Activated T-helper 9 cell treated with anti-CD3 and anti-CD28 coated beads, Interleukin-2, amount 50 U/mL, for 16 hours (primary cell): ENCODE measurements around the gene ASB10.

Experiments used
- DNase-seq: peaks from one replicate; pipeline ENCODE4 v3.0.0-alpha.2; 2020; ENCODE audit warnings: low read depth

The ASB10 gene, protein sequence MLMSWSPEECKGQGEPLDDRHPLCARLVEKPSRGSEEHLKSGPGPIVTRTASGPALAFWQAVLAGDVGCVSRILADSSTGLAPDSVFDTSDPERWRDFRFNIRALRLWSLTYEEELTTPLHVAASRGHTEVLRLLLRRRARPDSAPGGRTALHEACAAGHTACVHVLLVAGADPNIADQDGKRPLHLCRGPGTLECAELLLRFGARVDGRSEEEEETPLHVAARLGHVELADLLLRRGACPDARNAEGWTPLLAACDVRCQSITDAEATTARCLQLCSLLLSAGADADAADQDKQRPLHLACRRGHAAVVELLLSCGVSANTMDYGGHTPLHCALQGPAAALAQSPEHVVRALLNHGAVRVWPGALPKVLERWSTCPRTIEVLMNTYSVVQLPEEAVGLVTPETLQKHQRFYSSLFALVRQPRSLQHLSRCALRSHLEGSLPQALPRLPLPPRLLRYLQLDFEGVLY

GRCh38 chr7:151186640-151187408, at the start of gene ASB10:
ASB10 (minus strand) TSS chr7:151187250; CDS start chr7:151187130, 120 bp downstream.
- no peak for DNase-seq

GRCh38 chr7:151236406-151236805, 49.4 kb upstream of the ASB10 start:
- DNase-seq = no peak

DNA sequence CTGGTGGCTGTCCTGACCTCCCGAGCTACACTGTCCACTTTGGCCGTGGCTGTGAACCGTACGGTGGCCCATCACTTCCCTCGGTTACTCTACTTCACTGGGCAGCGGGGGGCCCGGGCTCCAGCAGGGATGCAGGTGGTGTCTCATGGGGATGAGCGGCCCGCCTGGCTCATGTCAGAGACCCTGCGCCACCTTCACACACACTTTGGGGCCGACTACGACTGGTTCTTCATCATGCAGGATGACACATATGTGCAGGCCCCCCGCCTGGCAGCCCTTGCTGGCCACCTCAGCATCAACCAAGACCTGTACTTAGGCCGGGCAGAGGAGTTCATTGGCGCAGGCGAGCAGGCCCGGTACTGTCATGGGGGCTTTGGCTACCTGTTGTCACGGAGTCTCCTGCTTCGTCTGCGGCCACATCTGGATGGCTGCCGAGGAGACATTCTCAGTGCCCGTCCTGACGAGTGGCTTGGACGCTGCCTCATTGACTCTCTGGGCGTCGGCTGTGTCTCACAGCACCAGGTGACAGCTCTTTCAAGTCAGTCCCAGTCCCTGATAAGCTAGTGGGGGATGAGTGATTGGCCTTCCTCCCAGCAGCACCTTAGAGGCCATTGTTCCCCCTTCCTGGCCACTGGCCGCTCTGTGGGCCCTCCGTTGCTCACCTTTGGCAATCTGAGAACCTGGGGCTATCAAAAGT, 48.2 kb upstream of the ASB10 start:
- DNase-seq = no peak

GRCh38 chr7:151233804-151234203, 46.8 kb upstream of the ASB10 start:
- no peak for DNase-seq

DNA sequence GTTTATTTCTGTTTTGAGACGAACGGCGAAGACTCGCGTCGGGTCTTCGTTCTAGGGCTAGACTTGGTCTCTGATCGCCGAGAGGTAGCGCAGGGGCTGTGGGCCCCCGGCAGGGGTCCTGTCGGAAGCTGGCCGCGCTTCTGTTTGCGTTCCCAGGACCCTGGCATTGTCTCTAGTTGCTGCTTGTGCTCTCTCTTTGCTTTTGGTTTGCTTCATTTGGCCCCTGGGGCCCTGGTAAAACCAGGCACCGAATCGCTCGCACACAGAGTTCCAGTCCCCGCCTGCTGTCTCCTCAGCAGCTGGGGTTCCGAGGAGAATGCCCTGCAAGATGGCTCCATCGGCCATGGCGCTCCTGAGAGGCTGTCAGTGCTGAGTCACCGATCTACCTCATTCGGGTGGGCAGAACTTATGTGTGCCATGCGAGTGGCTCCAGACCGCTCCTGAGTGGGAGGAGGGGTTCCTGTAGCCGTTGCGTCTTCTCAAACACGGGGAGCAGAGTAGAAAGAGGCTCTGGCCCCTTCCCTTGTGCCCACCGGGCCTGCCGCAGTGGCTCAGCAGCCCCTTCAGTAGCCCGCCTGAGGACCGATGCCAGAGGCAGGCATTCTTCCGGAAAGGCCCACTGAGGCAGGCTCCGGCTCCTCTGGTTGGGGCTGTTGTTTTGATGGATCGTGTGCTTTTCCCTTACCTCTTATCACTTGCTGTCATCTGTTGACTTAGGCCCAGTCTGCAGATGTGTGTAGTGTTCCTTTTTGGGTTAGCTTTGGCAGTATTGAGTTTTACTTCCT, 46.1 kb upstream of the ASB10 start:
- peak; percentile 67 for DNase-seq

- peak; percentile 86 for DNase-seq
Observed at GRCh38 chr7:151232091-151232916, 45.3 kb upstream of the ASB10 start, which contains the start of gene CHPF2. CHPF2 (plus strand) TSS chr7:151232483; CDS start chr7:151234012, 1,529 bp downstream.

DNA sequence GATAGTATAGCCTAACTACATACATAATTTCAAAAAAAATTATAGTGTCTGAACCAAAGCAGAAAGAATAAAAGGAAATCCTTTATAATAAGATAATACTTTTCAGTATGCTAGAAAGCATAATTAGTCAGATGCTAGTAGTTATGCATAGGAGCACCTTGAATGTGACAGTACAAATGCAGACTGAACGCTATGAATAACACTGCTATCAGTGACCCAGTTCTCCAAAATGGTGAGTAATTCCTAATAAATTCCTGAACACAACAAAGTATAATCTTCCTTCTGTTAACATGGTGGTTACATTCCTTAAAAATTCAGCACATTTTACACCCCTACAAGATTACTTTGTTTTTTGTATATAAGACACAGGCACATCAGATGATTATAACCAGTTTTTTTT, 44.0 kb upstream of the ASB10 start:
- no peak for DNase-seq

DNA sequence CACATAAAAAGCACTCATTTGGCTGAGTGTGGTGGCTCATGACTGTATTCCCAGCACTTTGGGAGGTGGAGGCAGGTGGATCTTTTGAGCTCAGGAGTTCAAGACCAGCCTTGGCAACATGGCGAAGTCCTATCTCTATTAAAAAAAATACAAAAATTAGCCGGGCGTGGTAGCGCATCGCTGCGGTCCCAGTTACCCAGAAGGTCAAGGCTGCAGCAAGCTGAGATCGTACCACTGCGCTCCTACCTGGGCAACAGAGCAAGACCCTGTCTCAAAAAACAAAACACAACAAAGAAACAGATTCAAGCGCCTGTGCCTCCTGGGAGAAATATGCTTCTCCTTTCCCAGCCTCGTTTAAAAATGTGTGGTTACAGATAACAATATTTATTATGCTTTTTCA, 42.2 kb upstream of the ASB10 start:
- no peak for DNase-seq

DNA sequence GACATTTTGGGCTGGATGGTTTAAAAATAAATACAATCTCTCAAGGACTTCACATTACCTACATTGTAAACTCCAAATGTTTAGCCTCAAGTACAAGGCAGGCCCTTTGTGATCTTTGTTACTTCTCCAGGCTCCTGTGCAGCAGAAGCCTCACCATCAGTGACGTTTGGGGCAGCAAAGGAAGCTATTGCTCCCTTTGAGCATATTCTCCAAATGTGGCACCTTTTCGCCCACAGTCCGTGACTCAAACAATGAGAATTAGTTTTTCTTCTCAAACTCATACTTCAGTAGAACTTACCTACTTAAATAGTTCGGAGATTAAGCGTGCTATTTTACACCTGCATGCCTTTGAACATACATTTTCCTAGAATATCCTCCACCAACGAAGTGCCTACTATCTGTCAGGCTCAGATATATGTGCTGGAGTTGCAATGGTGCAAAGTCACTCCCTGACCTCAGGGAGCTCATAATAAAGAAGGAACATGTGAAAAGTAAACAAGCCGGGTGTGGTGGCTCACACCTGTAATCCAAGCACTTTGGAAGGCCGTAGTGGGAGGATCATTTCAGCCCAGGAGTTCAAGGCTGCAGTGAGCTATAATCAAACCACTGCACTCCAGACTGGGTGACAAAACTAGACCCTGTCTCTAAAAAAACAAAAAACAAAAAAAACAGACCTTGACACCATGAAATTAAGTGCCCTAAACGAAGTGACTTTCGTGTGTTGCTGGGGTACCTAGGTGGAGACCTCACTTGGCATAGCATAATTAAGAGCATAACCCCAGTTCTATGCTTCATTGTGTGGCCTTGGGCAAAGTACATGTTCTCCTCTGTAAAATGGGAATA, 41.2 kb upstream of the ASB10 start:
- DNase-seq = no peak

GRCh38 chr7:151226875-151227782, 40.1 kb upstream of the ASB10 start, which contains the start of gene ABCF2:
ABCF2 (minus strand) TSS chr7:151227205; CDS start chr7:151226458, 747 bp downstream.
- peak; percentile 97 for DNase-seq

GRCh38 chr7:151226560-151226874, 39.5 kb upstream of the ASB10 start:
- no peak for DNase-seq

DNA sequence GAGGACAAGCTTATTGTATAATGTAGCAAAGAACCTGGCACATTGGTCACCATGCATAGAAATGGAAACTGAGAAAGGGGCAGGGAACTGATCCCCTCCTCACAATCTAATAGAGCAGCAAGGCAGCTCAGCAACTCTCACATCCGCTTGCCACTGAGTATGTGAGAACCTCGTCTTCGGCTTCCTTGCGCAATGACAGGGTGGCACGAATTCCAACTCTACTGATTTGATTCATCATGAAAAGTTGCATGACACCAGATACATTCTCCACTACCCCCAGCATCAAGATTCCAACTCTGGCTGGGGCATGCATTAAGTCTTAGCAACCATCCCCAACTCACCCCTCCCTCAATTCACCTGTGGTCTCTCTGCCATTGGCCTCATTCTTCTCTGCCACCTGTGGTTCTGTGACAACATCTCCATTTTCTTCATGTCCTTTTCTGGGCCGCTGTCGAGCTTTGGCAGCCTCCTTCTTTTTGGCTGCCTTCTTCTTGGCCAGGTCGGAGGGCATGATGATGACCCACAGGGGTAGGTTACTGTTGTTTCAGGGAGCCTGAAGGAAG, 39.0 kb upstream of the ASB10 start:
- DNase-seq = no peak

DNA sequence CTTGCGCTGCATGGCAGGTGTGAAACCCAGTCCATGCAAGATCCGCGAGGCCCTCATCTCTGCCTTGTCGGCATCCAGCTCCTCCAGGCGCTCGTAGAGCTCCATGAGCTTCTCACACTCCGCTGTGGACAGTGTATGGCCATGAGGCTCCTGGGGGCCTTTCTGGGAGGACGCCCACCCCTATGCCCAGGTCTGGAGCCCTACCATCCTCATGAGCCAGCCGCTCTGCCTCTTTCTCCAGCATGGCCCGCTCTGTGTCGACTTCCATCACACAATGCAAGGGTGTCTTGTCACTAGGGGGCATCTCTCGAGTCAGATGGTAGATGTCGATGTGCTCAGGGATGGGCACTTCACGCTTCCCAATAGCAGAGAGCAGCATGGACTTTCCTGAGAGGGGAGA, 36.7 kb upstream of the ASB10 start:
- no peak for DNase-seq

DNA sequence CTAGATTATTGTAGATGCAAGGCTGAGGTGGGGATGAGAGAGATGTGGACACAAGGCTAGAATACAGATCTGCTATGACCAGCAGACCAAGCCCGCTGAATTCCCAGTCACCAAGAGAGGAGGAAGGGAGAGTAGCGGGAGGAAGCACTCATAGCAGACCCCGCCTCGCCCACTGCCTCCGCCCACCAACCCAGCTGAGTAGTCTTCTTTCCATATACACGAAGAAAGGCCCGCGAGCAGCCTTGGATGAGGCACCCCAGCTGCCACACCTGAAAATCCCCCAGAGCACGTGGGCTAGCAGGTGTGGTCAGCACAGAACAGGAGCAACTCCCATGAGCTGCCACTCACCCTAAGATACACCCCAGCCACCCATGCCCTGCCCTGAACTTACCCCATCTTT, 31.1 kb upstream of the ASB10 start:
- DNase-seq = no peak

DNA sequence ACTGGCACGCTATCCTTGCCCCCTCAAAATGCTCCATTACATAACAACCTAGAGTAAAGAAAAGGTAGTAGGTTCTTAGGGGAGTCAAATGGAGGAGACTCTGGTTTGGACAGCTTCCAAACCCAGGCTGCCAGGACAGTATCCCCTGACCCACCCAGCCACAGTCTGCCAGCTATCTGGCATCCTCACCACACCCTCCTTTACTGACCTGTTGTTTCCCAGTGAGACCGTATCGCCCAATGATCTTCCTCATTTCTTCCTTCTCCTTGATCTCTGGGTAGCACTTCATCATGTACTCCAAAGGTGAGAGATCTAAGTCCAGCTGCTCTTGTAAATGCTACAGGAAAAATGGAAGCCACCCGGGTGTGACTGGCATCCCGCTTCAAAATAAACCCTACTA, 28.3 kb upstream of the ASB10 start:
- DNase-seq = no peak

GRCh38 chr7:151213826-151214225, 26.8 kb upstream of the ASB10 start:
- DNase-seq = no peak

DNA sequence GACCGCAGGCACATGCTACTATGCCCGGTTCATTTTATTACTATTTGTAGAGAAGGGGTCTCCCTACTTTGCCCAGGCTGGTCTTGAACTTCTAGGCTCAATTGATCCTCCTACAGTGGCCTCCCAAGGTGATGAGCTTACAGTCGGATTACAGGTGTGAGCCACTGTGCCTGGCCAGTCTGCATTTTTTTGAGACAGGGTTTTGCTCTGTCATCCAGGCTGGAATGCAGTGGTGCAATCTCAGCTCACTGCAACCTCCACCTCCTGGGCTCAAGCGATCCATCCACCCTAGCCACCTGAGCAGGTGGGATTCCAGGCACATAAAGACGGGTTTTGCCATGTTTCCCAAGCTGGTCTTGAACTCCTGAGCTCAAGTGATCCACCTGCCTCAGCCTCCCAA, 25.6 kb upstream of the ASB10 start:
- DNase-seq = no peak

- DNase-seq = no peak
Observed at GRCh38 chr7:151211155-151211772, 24.2 kb upstream of the ASB10 start.
